B cell (primary cell): ENCODE data around the gene ANO2. TPM values are rescaled to one million over a fixed set of nuclear protein-coding genes. Genes with fewer than 3 reads are reported as not detected.

ENCODE experiments used
- ATAC-seq: fragments of 200-7000 bp; cut with Tn5 transposase; one replicate; pipeline ENCODE4 v1.10.0; 2021; ENCODE audit warnings: low read depth, mild to moderate bottlenecking, moderate number of reproducible peaks, moderate library complexity
- CTCF ChIA-PET: fragments of 350-600 bp; sonication (Branson Sonifier 250); formaldehyde crosslinking; loops from one replicate; lab custom pipeline; 2021; ENCODE audit warnings: antibody characterized with exemption, inconsistent platforms; lab: Charles Lee
- POLR2A ChIA-PET: fragments of 350-600 bp; sonication (Branson Sonifier 250); formaldehyde crosslinking; loops from one replicate; lab custom pipeline; 2021; ENCODE audit warnings: antibody characterized with exemption; lab: Charles Lee
- DNase-seq: peaks from one replicate; pipeline ENCODE4 v3.0.0; 2013
- H2AFZ ChIP-seq: 2 replicates; pipeline ENCODE4 v1.6.1; 2012; ENCODE audit warnings: mild to moderate bottlenecking, low read depth, low read length; ENCODE audit not compliant: insufficient read depth, poor library complexity, severe bottlenecking
- H3K27ac ChIP-seq, 2 donors: 1 replicate in 1 of 2; 2 replicates in 1 of 2; pipeline ENCODE4 v1.5.1; 2012 to 2013; ENCODE audit warnings: low read length in 2 of 2, mild to moderate bottlenecking in 2 of 2, moderate library complexity in 1 of 2
- H3K27me3 ChIP-seq, 4 experiments: fragments of 200-600 bp in 1 of 4; sonication (generic) in 1 of 4; replicated peaks in 1 of 4; 1 replicate in 2 of 4; 2 replicates in 2 of 4; pipeline versions ENCODE4 v1.6.1 to v1.7.0; 2013 to 2016; ENCODE audit warnings: low read length in 3 of 4, mild to moderate bottlenecking in 2 of 4, mixed read lengths in 1 of 4, moderate library complexity in 1 of 4; ENCODE audit not compliant: insufficient read depth in 4 of 4, control insufficient read depth in 3 of 4; ENCODE audit errors: control extremely low read depth in 1 of 4
- H3K36me3 ChIP-seq, 2 experiments: replicated peaks in 1 of 2; 1 replicate in 1 of 2; 2 replicates in 1 of 2; pipeline versions ENCODE4 v1.6.1 to v1.7.1; 2013; ENCODE audit warnings: low read length in 1 of 2; ENCODE audit not compliant: insufficient read depth in 2 of 2, control insufficient read depth in 1 of 2; ENCODE audit errors: control extremely low read depth in 1 of 2, extremely low read depth in 1 of 2
- H3K4me1 ChIP-seq, 2 donors: fragments of 200-600 bp in 1 of 2; sonication (generic) in 1 of 2; 1 replicate in 1 of 2; 2 replicates in 1 of 2; pipeline versions ENCODE4 v1.5.1 to v1.6.1; 2013 to 2017; ENCODE audit warnings: low read length in 2 of 2; ENCODE audit not compliant: control insufficient read depth in 2 of 2, insufficient read depth in 2 of 2
- H3K4me2 ChIP-seq: replicated peaks from 2 replicates; pipeline ENCODE3; 2012; ENCODE audit warnings: mild to moderate bottlenecking, low read depth, low read length; ENCODE audit not compliant: poor library complexity, severe bottlenecking
- H3K4me3 ChIP-seq, 5 experiments: fragments of 200-600 bp in 1 of 5; sonication (generic) in 1 of 5; 1 replicate in 3 of 5; 2 replicates in 2 of 5; pipeline versions ENCODE4 v1.5.1 to v1.7.0; 2011 to 2016; ENCODE audit warnings: low read length in 4 of 5, mild to moderate bottlenecking in 4 of 5, low read depth in 2 of 5, control low read depth in 1 of 5, moderate library complexity in 1 of 5; ENCODE audit not compliant: insufficient read depth in 1 of 5; ENCODE audit errors: control extremely low read depth in 1 of 5, extremely low read depth in 1 of 5
- H3K79me2 ChIP-seq: fragments of 200-600 bp; sonication (generic); one replicate; pipeline ENCODE4 v1.6.0; 2016; ENCODE audit warnings: low read length; ENCODE audit not compliant: control insufficient read depth, insufficient read depth
- H3K9ac ChIP-seq: fragments of 200-600 bp; sonication (generic); 2 replicates; pipeline ENCODE4 v1.6.1; 2017; ENCODE audit warnings: mild to moderate bottlenecking, low read length, moderate library complexity
- H3K9me3 ChIP-seq, 3 donors: one replicate each; pipeline versions ENCODE4 v1.6.1 to v1.7.1; 2013; ENCODE audit warnings: low read length in 2 of 3; ENCODE audit not compliant: control insufficient read depth in 2 of 3, insufficient read depth in 1 of 3; ENCODE audit errors: control extremely low read depth in 1 of 3
- H4K20me1 ChIP-seq: 2 replicates; pipeline ENCODE4 v1.6.0; 2012; ENCODE audit warnings: mild to moderate bottlenecking, low read length; ENCODE audit not compliant: insufficient read depth, control insufficient read depth, poor library complexity, severe bottlenecking
- H3K27ac Mint-ChIP-seq: one replicate; pipeline ENCODE4 v1.8.0; 2021; ENCODE audit warnings: mixed read lengths
- H3K27me3 Mint-ChIP-seq: one replicate; pipeline ENCODE4 v1.8.0; 2021; ENCODE audit warnings: mixed read lengths
- H3K4me1 Mint-ChIP-seq: one replicate; pipeline ENCODE4 v1.8.0; 2021; ENCODE audit warnings: mixed read lengths
- H3K4me3 Mint-ChIP-seq: one replicate; pipeline ENCODE4 v1.8.0; 2021; ENCODE audit warnings: mixed read lengths
- H3K9me3 Mint-ChIP-seq: one replicate; pipeline ENCODE4 v1.8.0; 2022; ENCODE audit warnings: mixed read lengths; ENCODE audit not compliant: insufficient read depth
- EZH2 ChIP-seq: IDR thresholded peaks from 2 replicates; pipeline ENCODE4 v1.6.1; 2012; ENCODE audit warnings: borderline replicate concordance, low read depth, mild to moderate bottlenecking, moderate library complexity, low read length; ENCODE audit not compliant: insufficient read depth, poor library complexity, severe bottlenecking
- WGBS: methylation state at CpG from one replicate; pipeline ENCODE4 v1.1.5; 2013; ENCODE audit warnings: missing lambda C conversion rate; ENCODE audit not compliant: insufficient coverage; 5-methylcytosine and 5-hydroxymethylcytosine counted together
- intact Hi-C: fragments of 100-400 bp; cut with micrococcal nuclease; formaldehyde crosslinking; loops from one replicate; pipeline ENCODE4 v1.10.0; 2022
- polyA plus RNA-seq: library from polyadenylated mRNA; depleted of rRNA; stranded (reverse); fragments of >200 nt; gene quantifications from 2 replicates; pipeline ENCODE4 v1.2.3, GENCODE V29; 2012
- total RNA-seq, 2 donors: library from RNA; stranded (reverse); fragments of 120-200 nt in 1 of 2; gene quantifications; 1 replicate in 1 of 2; 2 replicates in 1 of 2; pipeline versions ENCODE4 v1.2.3 to v1.2.4, GENCODE V29; 2013 to 2022
- TF ChIP-seq, protein P1 (sequence below): fragments of 200-600 bp; IDR thresholded peaks from one replicate; pipeline ENCODE4 v1.8.0; 2022; ENCODE audit warnings: antibody characterized with exemption, mild to moderate bottlenecking

Gene ANO2
- total and polyA plus RNA-seq, 2 donors (not counting 1 experiment from before 2014, with no cell fraction given) = not detected

DNA sequence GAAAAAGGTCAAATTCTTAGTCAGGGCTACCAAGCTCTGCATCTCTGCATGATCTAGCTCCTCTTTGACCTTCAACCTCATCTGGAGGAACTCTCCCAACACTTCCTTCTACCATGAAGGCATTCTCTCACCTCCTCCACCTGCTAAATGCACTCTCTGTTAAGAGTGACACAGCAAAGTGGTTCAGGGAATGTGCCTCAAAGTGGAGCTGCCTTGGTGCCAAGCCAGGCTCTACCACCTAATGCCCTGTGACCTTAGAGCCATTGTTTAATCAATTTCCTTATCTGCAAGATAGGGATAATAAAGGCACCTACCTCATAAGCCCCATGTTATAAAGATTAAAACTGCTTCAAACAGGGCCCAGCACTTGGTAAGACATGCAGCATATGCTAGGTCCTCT is 236.7 kb downstream of the ANO2 start:
- Histone ChIP-seq H3K27ac (no peak overlapping the region), H3K4me2 (no peak overlapping the region), H3K9ac (no peak overlapping the region), H3K4me1 (no peaks in the 10 kb centered on the region), H2AFZ (no peak overlapping the region), H4K20me1 (no peaks in the 10 kb centered on the region), H3K9me3 (no peaks in the 10 kb centered on the region), H3K79me2 (no peaks in the 10 kb centered on the region), H3K4me3 (no peak overlapping the region), H3K36me3 (no peaks in the 10 kb centered on the region), H3K27me3 (no peaks in the 10 kb centered on the region)
- Mint-ChIP-seq H3K27ac (no peak overlapping the region), H3K4me3 (no peak overlapping the region), H3K4me1 (no peaks in the 10 kb centered on the region), H3K9me3 (peaks cover 2% of the 10 kb centered on the region), H3K27me3 (peaks cover 5% of the 10 kb centered on the region)
- ChIA-PET POLR2A (no interaction called here), CTCF (no interaction called here)
- intact Hi-C loops = no loop called here
- TF ChIP-seq, protein P1, sequence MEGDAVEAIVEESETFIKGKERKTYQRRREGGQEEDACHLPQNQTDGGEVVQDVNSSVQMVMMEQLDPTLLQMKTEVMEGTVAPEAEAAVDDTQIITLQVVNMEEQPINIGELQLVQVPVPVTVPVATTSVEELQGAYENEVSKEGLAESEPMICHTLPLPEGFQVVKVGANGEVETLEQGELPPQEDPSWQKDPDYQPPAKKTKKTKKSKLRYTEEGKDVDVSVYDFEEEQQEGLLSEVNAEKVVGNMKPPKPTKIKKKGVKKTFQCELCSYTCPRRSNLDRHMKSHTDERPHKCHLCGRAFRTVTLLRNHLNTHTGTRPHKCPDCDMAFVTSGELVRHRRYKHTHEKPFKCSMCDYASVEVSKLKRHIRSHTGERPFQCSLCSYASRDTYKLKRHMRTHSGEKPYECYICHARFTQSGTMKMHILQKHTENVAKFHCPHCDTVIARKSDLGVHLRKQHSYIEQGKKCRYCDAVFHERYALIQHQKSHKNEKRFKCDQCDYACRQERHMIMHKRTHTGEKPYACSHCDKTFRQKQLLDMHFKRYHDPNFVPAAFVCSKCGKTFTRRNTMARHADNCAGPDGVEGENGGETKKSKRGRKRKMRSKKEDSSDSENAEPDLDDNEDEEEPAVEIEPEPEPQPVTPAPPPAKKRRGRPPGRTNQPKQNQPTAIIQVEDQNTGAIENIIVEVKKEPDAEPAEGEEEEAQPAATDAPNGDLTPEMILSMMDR = no peak
- no peak for TF ChIP-seq EZH2
- ATAC-seq = no peak
- no peak for DNase-seq

- TF ChIP-seq, protein P1 = no peak
- TF ChIP-seq EZH2 = no peak
- POLR2A ChIA-PET = no interaction called here
- H3K4me3 ChIP-seq = no peak overlapping the region
- CTCF ChIA-PET = no interaction called here
- no peaks in the 10 kb centered on the region for H3K27me3 ChIP-seq
- no peaks in the 10 kb centered on the region for H3K79me2 ChIP-seq
- Mint-ChIP-seq H3K9me3 (peaks cover 2% of the 10 kb centered on the region), H3K27me3 (peaks cover 5% of the 10 kb centered on the region), H3K27ac (no peak overlapping the region), H3K4me3 (no peak overlapping the region), H3K4me1 (no peaks in the 10 kb centered on the region)
- no peaks in the 10 kb centered on the region for H3K36me3 ChIP-seq
- 93% methylated on average over 4 of the region's 4 CpGs for WGBS
- no peak overlapping the region for H3K4me2 ChIP-seq
- H4K20me1 ChIP-seq = no peaks in the 10 kb centered on the region
- H3K9me3 ChIP-seq = no peaks in the 10 kb centered on the region
- intact Hi-C loops = no loop called here
- no peak overlapping the region for H2AFZ ChIP-seq
- H3K4me1 ChIP-seq = no peaks in the 10 kb centered on the region
- H3K27ac ChIP-seq = no peak overlapping the region
- no peak for DNase-seq
- ATAC-seq = no peak
- H3K9ac ChIP-seq = no peak overlapping the region
Observed at GRCh38 chr12:5706247-5706646, 238.8 kb downstream of the ANO2 start.
